Colonic mucosa (tissue), 4 donors: ENCODE results near the gene RGS21. TPM values are rescaled to one million over a fixed set of nuclear protein-coding genes. Genes with fewer than 3 reads are reported as not detected.

Experiments used
- DNase-seq: peaks from one replicate; pipeline ENCODE4 v3.0.0-alpha.2; 2020
- H3K27ac ChIP-seq: fragments of 200-600 bp; one replicate; pipeline ENCODE4 v1.8.0; 2021
- H3K27me3 ChIP-seq: fragments of 200-600 bp; one replicate; pipeline ENCODE4 v1.8.0; 2021
- H3K36me3 ChIP-seq: fragments of 200-600 bp; one replicate; pipeline ENCODE4 v1.8.0; 2021
- H3K4me1 ChIP-seq: fragments of 200-600 bp; one replicate; pipeline ENCODE4 v1.8.0; 2021; ENCODE audit warnings: mild to moderate bottlenecking
- H3K4me3 ChIP-seq: fragments of 200-600 bp; one replicate; pipeline ENCODE4 v1.8.0; 2021
- H3K9ac ChIP-seq, 2 donors: one replicate each; pipeline ENCODE4 v1.7.0; 2013; ENCODE audit warnings: control low read depth in 2 of 2, low read depth in 2 of 2, low read length in 2 of 2
- H3K9me3 ChIP-seq: fragments of 200-600 bp; one replicate; pipeline ENCODE4 v1.8.0; 2021
- CTCF ChIP-seq: fragments of 200-600 bp; IDR thresholded peaks from one replicate; pipeline ENCODE4 v1.8.0; 2022; ENCODE audit warnings: antibody characterized with exemption, mild to moderate bottlenecking
- intact Hi-C: fragments of 100-400 bp; cut with DNase I; formaldehyde crosslinking; loops from one replicate; pipeline ENCODE4 v1.14.1; 2022
- total RNA-seq, 2 donors: library from RNA; stranded (reverse); fragmentation: NEBNext Ultra II Directional in 1 of 2; extraction: Animal tissue kit (Norgen Biotek cat#: 25700) in 1 of 2; gene quantifications; one replicate each; pipeline ENCODE4 v1.2.1, GENCODE V29; 2021
- donor health status: healthy.
- donor health status: DM: no; HTN: no; CAD: no.
- donor health status: DM: no; HTN: no; CAD: no.

The RGS21 gene
- total RNA-seq: not detected

GRCh38 chr1:192316942-192317450, at the start of gene RGS21:
RGS21 (plus strand) TSS chr1:192316992; CDS start chr1:192343037, 26,045 bp downstream.
- TF ChIP-seq CTCF: no peak

GRCh38 chr1:192268468-192269052, 48.2 kb upstream of the RGS21 start:
- TF ChIP-seq CTCF: no peak
- Histone ChIP-seq H3K9me3 (no peaks in the 10 kb centered on the region), H3K27ac (no peak overlapping the region), H3K9ac (no peak overlapping the region), H3K4me3 (no peak overlapping the region), H3K36me3 (no peaks in the 10 kb centered on the region), H3K27me3 (no peaks in the 10 kb centered on the region), H3K4me1 (no peaks in the 10 kb centered on the region)
- DNase-seq: no peak
- intact Hi-C loops: no loop called here

More at GRCh38 chr1:192316942-192317450, at the start of gene RGS21:
- intact Hi-C loops: no loop called here
- no peak within 1 kb of the TSS for H3K27ac ChIP-seq
- DNase-seq: no peak
- no peaks in the 10 kb centered on the region for H3K4me1 ChIP-seq
- H3K4me3 ChIP-seq: no peak within 1 kb of the TSS
- no peaks in the 10 kb centered on the region for H3K27me3 ChIP-seq
- H3K36me3 ChIP-seq: no peaks in the 10 kb centered on the region
- no peaks in the 10 kb centered on the region for H3K9me3 ChIP-seq
- H3K9ac ChIP-seq: no peak within 1 kb of the TSS

- no peak for DNase-seq
- Histone ChIP-seq H3K36me3 (no peaks in the 10 kb centered on the region), H3K4me3 (no peak overlapping the region), H3K27ac (no peak overlapping the region), H3K4me1 (no peaks in the 10 kb centered on the region), H3K9me3 (no peaks in the 10 kb centered on the region), H3K9ac (no peak overlapping the region), H3K27me3 (no peaks in the 10 kb centered on the region)
- no peak for TF ChIP-seq CTCF
- intact Hi-C loops: no loop called here
These were observed 46.4 kb upstream of the RGS21 start for GRCh38 chr1:192270398-192270797.

GRCh38 chr1:192272732-192273131, 44.1 kb upstream of the RGS21 start:
- no peak overlapping the region for H3K4me3 ChIP-seq
- intact Hi-C loops: no loop called here
- H3K4me1 ChIP-seq: no peaks in the 10 kb centered on the region
- H3K27ac ChIP-seq: no peak overlapping the region
- H3K9me3 ChIP-seq: no peaks in the 10 kb centered on the region
- H3K36me3 ChIP-seq: no peaks in the 10 kb centered on the region
- no peak for DNase-seq
- TF ChIP-seq CTCF: no peak
- no peak overlapping the region for H3K9ac ChIP-seq
- no peaks in the 10 kb centered on the region for H3K27me3 ChIP-seq

GRCh38 chr1:192274588-192274987, 42.2 kb upstream of the RGS21 start:
- Histone ChIP-seq H3K27me3 (no peaks in the 10 kb centered on the region), H3K27ac (no peak overlapping the region), H3K36me3 (no peaks in the 10 kb centered on the region), H3K9ac (no peak overlapping the region), H3K4me1 (no peaks in the 10 kb centered on the region), H3K9me3 (no peaks in the 10 kb centered on the region), H3K4me3 (no peak overlapping the region)
- intact Hi-C loops: no loop called here
- DNase-seq: no peak
- no peak for TF ChIP-seq CTCF
